Lung (tissue), 12 donors: ENCODE data around the gene CAPZA2. TPM values are rescaled to one million over a fixed set of nuclear protein-coding genes. Genes with fewer than 3 reads are reported as not detected.

Experiments
- ATAC-seq: fragments of 200-7000 bp; cut with Tn5 transposase; one replicate; pipeline ENCODE4 v1.9.1; 2020; ENCODE audit warnings: moderate number of reproducible peaks; ENCODE audit not compliant: insufficient read depth, low FRiP score
- DNase-seq, 3 donors: peaks; one replicate each; pipeline ENCODE4 v3.0.0-alpha.2; 2013 to 2017
- H3K27ac ChIP-seq, 2 donors: one replicate each; pipeline ENCODE4 v1.5.1; 2013; ENCODE audit warnings: mild to moderate bottlenecking in 2 of 2, moderate library complexity in 2 of 2, control low read depth in 1 of 2, inconsistent platforms in 1 of 2, low read depth in 1 of 2, low read length in 1 of 2
- H3K27me3 ChIP-seq, 3 donors: one replicate each; pipeline ENCODE4 v1.5.1; 2013; ENCODE audit warnings: low read length in 2 of 3; ENCODE audit not compliant: control insufficient read depth in 3 of 3, insufficient read depth in 3 of 3
- H3K36me3 ChIP-seq, 4 donors: one replicate each; pipeline ENCODE4 v1.5.1; 2013; ENCODE audit warnings: low read length in 4 of 4, mild to moderate bottlenecking in 1 of 4, moderate library complexity in 1 of 4; ENCODE audit not compliant: control insufficient read depth in 4 of 4, insufficient read depth in 4 of 4
- H3K4me1 ChIP-seq, 5 donors: one replicate each; pipeline ENCODE4 v1.5.1; 2013; ENCODE audit warnings: low read length in 5 of 5, mild to moderate bottlenecking in 2 of 5, moderate library complexity in 1 of 5; ENCODE audit not compliant: control insufficient read depth in 5 of 5, insufficient read depth in 5 of 5
- H3K4me3 ChIP-seq: one replicate; pipeline ENCODE4 v1.5.1; 2013; ENCODE audit warnings: mild to moderate bottlenecking, control low read depth, moderate library complexity
- H3K9ac ChIP-seq, 2 donors: one replicate each; pipeline ENCODE4 v1.5.1; 2013; ENCODE audit warnings: low read length in 2 of 2, control low read depth in 1 of 2; ENCODE audit not compliant: insufficient read depth in 1 of 2
- H3K9me3 ChIP-seq, 4 donors: one replicate each; pipeline ENCODE4 v1.5.1; 2013; ENCODE audit warnings: low read length in 3 of 4, mild to moderate bottlenecking in 1 of 4, moderate library complexity in 1 of 4; ENCODE audit not compliant: control insufficient read depth in 4 of 4, insufficient read depth in 3 of 4
- WGBS, 2 donors: extraction: QIAGEN DNeasy Blood & Tissue Kit; methylation state at CpG; one replicate each; pipeline ENCODE4 v1.1.7; 2013; 5-methylcytosine and 5-hydroxymethylcytosine counted together
- polyA plus RNA-seq, 2 donors: library from polyadenylated mRNA; stranded (reverse); fragments of 200-250 nt; gene quantifications; one replicate each; pipeline ENCODE4 v1.2.1, GENCODE V29; 2013
- total RNA-seq, 2 donors: library from RNA; depleted of rRNA in 1 of 2; stranded (reverse); fragments of >200 nt in 1 of 2; gene quantifications; one replicate each; pipeline ENCODE4 v1.2.1, GENCODE V29; 2014 to 2021
- TF ChIP-seq, protein P1 (sequence below): IDR thresholded peaks from 2 replicates; pipeline ENCODE4 v1.5.1; 2012; ENCODE audit warnings: mild to moderate bottlenecking; ENCODE audit errors: control extremely low read depth, extremely low read depth
- donor health status: control.
- donor health status: control.
- donor health status: Bipolar disorder and iron deficiency.
- donor health status: healthy.
- donor health status: DM: yes; HTN: yes; CAD: no.

CAPZA2 gene
- total and polyA plus RNA-seq, 4 donors = 38.4 to 201 (median 162) TPM

DNA sequence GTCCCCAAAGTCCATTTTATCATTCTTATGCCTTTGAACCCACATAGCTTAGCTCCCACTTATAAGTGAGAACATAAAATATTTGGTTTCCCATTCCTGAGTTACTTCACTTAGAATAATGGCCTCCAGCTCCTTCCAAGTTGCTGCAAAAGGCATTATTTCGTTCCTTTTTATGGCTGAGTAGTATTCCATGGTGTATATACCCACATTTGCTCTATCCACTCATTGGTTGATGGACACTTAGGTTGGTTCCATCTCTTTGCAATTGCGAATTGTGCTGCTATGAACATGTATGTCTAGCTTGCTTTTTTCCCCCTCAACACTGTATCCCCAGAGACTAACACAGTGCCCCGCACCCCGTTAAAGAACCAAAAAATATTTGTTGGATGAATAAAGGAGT is 670 bp upstream of the CAPZA2 start:
- peaks cover 0 to 15% (median 8%) of the 10 kb centered on the region in 5 donors for H3K4me1 ChIP-seq
- TF ChIP-seq, protein P1, sequence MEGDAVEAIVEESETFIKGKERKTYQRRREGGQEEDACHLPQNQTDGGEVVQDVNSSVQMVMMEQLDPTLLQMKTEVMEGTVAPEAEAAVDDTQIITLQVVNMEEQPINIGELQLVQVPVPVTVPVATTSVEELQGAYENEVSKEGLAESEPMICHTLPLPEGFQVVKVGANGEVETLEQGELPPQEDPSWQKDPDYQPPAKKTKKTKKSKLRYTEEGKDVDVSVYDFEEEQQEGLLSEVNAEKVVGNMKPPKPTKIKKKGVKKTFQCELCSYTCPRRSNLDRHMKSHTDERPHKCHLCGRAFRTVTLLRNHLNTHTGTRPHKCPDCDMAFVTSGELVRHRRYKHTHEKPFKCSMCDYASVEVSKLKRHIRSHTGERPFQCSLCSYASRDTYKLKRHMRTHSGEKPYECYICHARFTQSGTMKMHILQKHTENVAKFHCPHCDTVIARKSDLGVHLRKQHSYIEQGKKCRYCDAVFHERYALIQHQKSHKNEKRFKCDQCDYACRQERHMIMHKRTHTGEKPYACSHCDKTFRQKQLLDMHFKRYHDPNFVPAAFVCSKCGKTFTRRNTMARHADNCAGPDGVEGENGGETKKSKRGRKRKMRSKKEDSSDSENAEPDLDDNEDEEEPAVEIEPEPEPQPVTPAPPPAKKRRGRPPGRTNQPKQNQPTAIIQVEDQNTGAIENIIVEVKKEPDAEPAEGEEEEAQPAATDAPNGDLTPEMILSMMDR = no peak
- ATAC-seq = no peak

DNA sequence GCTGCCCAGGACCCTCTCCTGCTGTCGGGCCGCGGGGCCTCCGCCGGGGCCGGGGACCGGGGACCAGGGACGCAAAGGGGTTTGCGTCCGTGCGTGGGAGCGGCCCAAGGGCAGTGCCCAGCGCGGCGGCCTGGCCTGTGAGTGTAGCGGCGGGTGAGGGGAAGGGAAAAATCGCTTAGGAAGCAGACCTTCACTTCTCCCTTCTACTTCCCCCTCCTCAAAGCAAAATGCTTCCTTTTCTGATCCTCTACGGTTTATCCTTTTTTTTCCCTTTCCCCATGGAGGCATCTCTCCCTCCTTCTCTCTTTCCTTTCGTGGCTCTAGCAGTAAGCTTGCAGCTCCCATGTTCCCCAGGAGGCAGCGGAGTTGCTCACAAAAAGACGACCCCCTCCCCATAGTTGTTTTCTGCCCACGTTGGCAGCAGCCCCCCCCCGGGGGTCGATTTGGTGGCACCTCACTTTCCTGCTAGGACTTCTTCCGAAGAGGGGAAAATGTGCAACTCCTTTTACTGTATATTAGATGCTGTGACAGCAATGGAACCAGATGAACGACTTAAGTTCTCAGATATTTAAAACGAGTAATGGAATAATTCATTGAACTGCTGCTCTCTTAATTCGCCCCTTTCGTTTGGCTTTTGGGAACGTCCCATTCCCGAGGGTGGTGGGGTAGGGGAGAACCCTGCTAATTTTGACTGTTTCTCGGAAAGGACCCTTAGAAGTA is 724 bp downstream of the CAPZA2 start:
- no peaks in the 10 kb centered on the region for H3K36me3 ChIP-seq
- peak; percentile 61 to 75 (median 73) for DNase-seq
- 0% methylated on average over 31 to 33 of the region's 33 CpGs for WGBS, 2 donors
- H3K27me3 ChIP-seq = no peaks in the 10 kb centered on the region
- no peaks in the 10 kb centered on the region for H3K9me3 ChIP-seq
- H3K27ac ChIP-seq = peak overlapping the region; percentile 97 to 98
- H3K4me3 ChIP-seq = peak overlapping the region; percentile 71
- peaks cover 0 to 15% (median 8%) of the 10 kb centered on the region in 5 donors for H3K4me1 ChIP-seq
- TF ChIP-seq, protein P1 = no peak
- H3K9ac ChIP-seq = peak overlapping the region; percentile 79 to 89
- peak; percentile 38 for ATAC-seq

More for the DNA sequence above, 670 bp upstream of the CAPZA2 start:
- Histone ChIP-seq H3K27ac (no peak overlapping the region), H3K27me3 (no peaks in the 10 kb centered on the region), H3K9me3 (no peaks in the 10 kb centered on the region), H3K4me3 (no peak overlapping the region), H3K36me3 (no peaks in the 10 kb centered on the region), H3K9ac (no peak overlapping the region)
- DNase-seq = no peak
- 84 to 89% methylated on average over 4 of the region's 4 CpGs for WGBS, 2 donors

DNA sequence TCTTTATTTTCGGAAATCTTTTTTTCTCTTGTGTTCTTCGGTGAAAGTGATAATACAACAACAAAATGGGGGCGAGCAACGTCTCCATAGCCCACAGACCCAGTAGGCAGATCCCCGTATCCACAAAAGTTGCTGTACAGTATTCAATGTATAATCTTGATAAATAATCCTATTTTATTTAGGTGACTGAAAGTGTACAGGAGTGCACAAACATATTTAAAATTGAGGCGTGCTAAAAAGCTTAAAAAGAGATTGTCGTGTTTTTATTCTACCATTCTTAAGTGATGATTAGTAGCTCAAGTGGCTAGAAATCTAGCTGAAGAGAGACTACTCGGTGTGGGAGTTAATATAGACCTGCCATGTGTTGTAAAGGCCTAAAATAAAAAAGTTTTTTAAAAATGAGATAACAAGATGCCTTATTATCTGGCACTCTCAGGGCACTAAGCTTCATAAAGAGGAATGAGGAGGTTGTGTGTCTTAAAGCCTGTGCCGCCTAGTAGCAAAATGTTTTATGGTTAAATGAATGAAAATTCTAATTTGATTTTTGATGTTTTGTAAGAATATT is 1.6 kb downstream of the CAPZA2 start:
- Histone ChIP-seq H3K27ac (peak overlapping the region in 1 of 2 donors; percentile 97), H3K36me3 (no peaks in the 10 kb centered on the region), H3K4me3 (peak overlapping the region; percentile 71), H3K9ac (peak overlapping the region; percentile 79 to 89), H3K27me3 (no peaks in the 10 kb centered on the region), H3K4me1 (peaks cover 0 to 16% (median 8%) of the 10 kb centered on the region in 5 donors), H3K9me3 (no peaks in the 10 kb centered on the region)
- TF ChIP-seq, protein P1 = no peak
- no peak for ATAC-seq
- 16 to 23% methylated on average over 9 of the region's 9 CpGs for WGBS, 2 donors
- DNase-seq = peak in 1 of 3 donors; percentile 9
